Measurements from ENCODE around the gene CSK. TPM values are rescaled to one million over a fixed set of nuclear protein-coding genes. Genes with fewer than 3 reads are reported as not detected.

CSK gene
- total and polyA plus RNA-seq, 2 donors (not counting 1 experiment from before 2014, with no cell fraction given) = 325 to 651 TPM

GRCh38 chr15:74845581-74845980 is 63.7 kb downstream of the CSK start:
- WGBS (ENCODE audit: insufficient coverage) = 75% methylated on average over 2 of the region's 4 CpGs

GRCh38 chr15:74847432-74847831 is 65.6 kb downstream of the CSK start:
- ATAC-seq (ENCODE audit: low read depth) = no peak
- Mint-ChIP-seq H3K27ac (peak overlapping the region; percentile 35), H3K4me1 (peaks cover 32% of the 10 kb centered on the region), H3K4me3 (no peak overlapping the region), H3K27me3 (no peaks in the 10 kb centered on the region), H3K9me3 (ENCODE audit: insufficient read depth) (no peaks in the 10 kb centered on the region)
- H3K4me3 ChIP-seq (ENCODE audit: control extremely low read depth in 1 of 5, extremely low read depth in 1 of 5, insufficient read depth in 1 of 5, low read depth in 2 of 5, low read length in 4 of 5) = no peak overlapping the region
- no peaks in the 10 kb centered on the region for H3K9me3 ChIP-seq (ENCODE audit: control extremely low read depth in 1 of 3, control insufficient read depth in 2 of 3, insufficient read depth in 1 of 3, low read length in 2 of 3)
- H3K4me2 ChIP-seq (replicated peaks; ENCODE audit: low read depth, low read length, poor library complexity, severe bottlenecking) = no peak overlapping the region
- H3K27ac ChIP-seq (ENCODE audit: low read length in 2 of 2) = no peak overlapping the region
- H3K79me2 ChIP-seq (ENCODE audit: control insufficient read depth, insufficient read depth, low read length) = peaks cover 3% of the 10 kb centered on the region
- H3K27me3 ChIP-seq (replicated peaks in 1 of 4; ENCODE audit: control extremely low read depth in 1 of 4, control insufficient read depth in 3 of 4, insufficient read depth in 4 of 4, low read length in 3 of 4) = no peaks in the 10 kb centered on the region
- peaks cover 1 to 55% of the 10 kb centered on the region in 2 experiments for H3K36me3 ChIP-seq (replicated peaks in 1 of 2; ENCODE audit: control extremely low read depth in 1 of 2, control insufficient read depth in 1 of 2, extremely low read depth in 1 of 2, insufficient read depth in 2 of 2, low read length in 1 of 2)
- no peak for TF ChIP-seq CTCF (IDR thresholded peaks at IDR 0.05)
- no peak for TF ChIP-seq EZH2 (IDR thresholded peaks at IDR 0.05; ENCODE audit: borderline replicate concordance, insufficient read depth, low read depth, low read length, poor library complexity, severe bottlenecking)
- H4K20me1 ChIP-seq (ENCODE audit: control insufficient read depth, insufficient read depth, low read length, poor library complexity, severe bottlenecking) = peaks cover 6% of the 10 kb centered on the region
- H2AFZ ChIP-seq (ENCODE audit: insufficient read depth, low read depth, low read length, poor library complexity, severe bottlenecking) = no peak overlapping the region
- no peak for DNase-seq
- ChIA-PET CTCF (interaction anchor here (0.7 to 1.4 kb wide), 4 partner anchors 15 to 76 kb away, joined by 3 to 5 read pairs (median 3); no protein-coding TSS in a partner anchor), POLR2A (no interaction called here)
- intact Hi-C loops (cut with micrococcal nuclease) = no loop called here
- H3K4me1 ChIP-seq (ENCODE audit: control insufficient read depth in 2 of 2, insufficient read depth in 2 of 2, low read length in 2 of 2) = peaks cover 19 to 31% of the 10 kb centered on the region in 2 donors
- 97% methylated on average over 2 of the region's 3 CpGs for WGBS (ENCODE audit: insufficient coverage)
- no peak overlapping the region for H3K9ac ChIP-seq (ENCODE audit: low read length)

More at GRCh38 chr15:74845581-74845980, 63.7 kb downstream of the CSK start:
- peak overlapping the region; percentile 24 to 81 for H3K27ac ChIP-seq (ENCODE audit: low read length in 2 of 2)
- ChIA-PET CTCF (no interaction called here), POLR2A (no interaction called here)
- peaks cover 1 to 36% of the 10 kb centered on the region in 2 experiments for H3K36me3 ChIP-seq (replicated peaks in 1 of 2; ENCODE audit: control extremely low read depth in 1 of 2, control insufficient read depth in 1 of 2, extremely low read depth in 1 of 2, insufficient read depth in 2 of 2, low read length in 1 of 2)
- Mint-ChIP-seq H3K4me3 (peak overlapping the region; percentile 45), H3K27ac (peak overlapping the region; percentile 90), H3K4me1 (peaks cover 46% of the 10 kb centered on the region), H3K27me3 (no peaks in the 10 kb centered on the region), H3K9me3 (ENCODE audit: insufficient read depth) (no peaks in the 10 kb centered on the region)
- no peak overlapping the region for H3K9ac ChIP-seq (ENCODE audit: low read length)
- DNase-seq = no peak
- peak overlapping the region; percentile 46 for H2AFZ ChIP-seq (ENCODE audit: insufficient read depth, low read depth, low read length, poor library complexity, severe bottlenecking)
- intact Hi-C loops (cut with micrococcal nuclease) = no loop called here
- no peak for ATAC-seq (ENCODE audit: low read depth)
- H3K79me2 ChIP-seq (ENCODE audit: control insufficient read depth, insufficient read depth, low read length) = peaks cover 7% of the 10 kb centered on the region
- H3K4me3 ChIP-seq (ENCODE audit: control extremely low read depth in 1 of 5, extremely low read depth in 1 of 5, insufficient read depth in 1 of 5, low read depth in 2 of 5, low read length in 4 of 5) = no peak overlapping the region
- H3K4me1 ChIP-seq (ENCODE audit: control insufficient read depth in 2 of 2, insufficient read depth in 2 of 2, low read length in 2 of 2) = peaks cover 26 to 40% of the 10 kb centered on the region in 2 donors
- no peaks in the 10 kb centered on the region for H4K20me1 ChIP-seq (ENCODE audit: control insufficient read depth, insufficient read depth, low read length, poor library complexity, severe bottlenecking)
- H3K9me3 ChIP-seq (ENCODE audit: control extremely low read depth in 1 of 3, control insufficient read depth in 2 of 3, insufficient read depth in 1 of 3, low read length in 2 of 3) = no peaks in the 10 kb centered on the region
- peak overlapping the region; percentile 48 for H3K4me2 ChIP-seq (replicated peaks; ENCODE audit: low read depth, low read length, poor library complexity, severe bottlenecking)
- no peak for TF ChIP-seq EZH2 (IDR thresholded peaks at IDR 0.05; ENCODE audit: borderline replicate concordance, insufficient read depth, low read depth, low read length, poor library complexity, severe bottlenecking)
- no peak for TF ChIP-seq CTCF (IDR thresholded peaks at IDR 0.05)
- H3K27me3 ChIP-seq (replicated peaks in 1 of 4; ENCODE audit: control extremely low read depth in 1 of 4, control insufficient read depth in 3 of 4, insufficient read depth in 4 of 4, low read length in 3 of 4) = no peaks in the 10 kb centered on the region

Measured in B cell (primary cell).